Activated T-cell treated with anti-CD3 and anti-CD28 coated beads, Interleukin-2, amount 50 U/mL, for 72 hours (primary cell): ENCODE results near the gene MAPKAPK3. TPM values are rescaled to one million over a fixed set of nuclear protein-coding genes. Genes with fewer than 3 reads are reported as not detected.
"Not testable (repeated sequence)": the region's sequence is repeated elsewhere in the genome, so short reads cannot be mapped to it uniquely, and the experiment has no call there.

Experiments used
- ATAC-seq, 2 donors: fragments of 150-1000 bp; cut with Tn5 transposase; replicated peaks in 1 of 2; 2 replicates each; pipeline ENCODE4 v1.10.0; 2021; ENCODE audit warnings: moderate library complexity in 2 of 2, mild to moderate bottlenecking in 1 of 2
- DNase-seq, 2 donors: peaks; one replicate each; pipeline ENCODE4 v3.0.0; 2021 to 2022; ENCODE audit warnings: mixed read lengths in 1 of 2
- H3K27ac Mint-ChIP-seq: one replicate; pipeline ENCODE4 v1.8.0; 2022; ENCODE audit warnings: mild to moderate bottlenecking, moderate library complexity, mixed read lengths
- H3K27me3 Mint-ChIP-seq: one replicate; pipeline ENCODE4 v1.8.0; 2022; ENCODE audit warnings: low read depth, mixed read lengths
- H3K36me3 Mint-ChIP-seq, 2 donors: one replicate each; pipeline ENCODE4 v1.8.0; 2022; ENCODE audit warnings: mixed read lengths in 2 of 2, mild to moderate bottlenecking in 1 of 2; ENCODE audit not compliant: insufficient read depth in 2 of 2
- H3K4me1 Mint-ChIP-seq: one replicate; pipeline ENCODE4 v1.8.0; 2022; ENCODE audit warnings: low read depth, mixed read lengths
- H3K4me3 Mint-ChIP-seq, 2 donors: one replicate each; pipeline ENCODE4 v1.8.0; 2022; ENCODE audit warnings: mild to moderate bottlenecking in 2 of 2, mixed read lengths in 2 of 2, moderate library complexity in 2 of 2
- H3K9me3 Mint-ChIP-seq, 2 donors: one replicate each; pipeline ENCODE4 v1.8.0; 2022; ENCODE audit warnings: mixed read lengths in 2 of 2
- total RNA-seq, 2 donors: library from RNA; stranded (reverse); gene quantifications; one replicate each; pipeline ENCODE4 v1.2.3, GENCODE V29; 2022

The MAPKAPK3 gene
- total RNA-seq, 2 donors from 2014 or later, result 116 to 129 TPM

DNA sequence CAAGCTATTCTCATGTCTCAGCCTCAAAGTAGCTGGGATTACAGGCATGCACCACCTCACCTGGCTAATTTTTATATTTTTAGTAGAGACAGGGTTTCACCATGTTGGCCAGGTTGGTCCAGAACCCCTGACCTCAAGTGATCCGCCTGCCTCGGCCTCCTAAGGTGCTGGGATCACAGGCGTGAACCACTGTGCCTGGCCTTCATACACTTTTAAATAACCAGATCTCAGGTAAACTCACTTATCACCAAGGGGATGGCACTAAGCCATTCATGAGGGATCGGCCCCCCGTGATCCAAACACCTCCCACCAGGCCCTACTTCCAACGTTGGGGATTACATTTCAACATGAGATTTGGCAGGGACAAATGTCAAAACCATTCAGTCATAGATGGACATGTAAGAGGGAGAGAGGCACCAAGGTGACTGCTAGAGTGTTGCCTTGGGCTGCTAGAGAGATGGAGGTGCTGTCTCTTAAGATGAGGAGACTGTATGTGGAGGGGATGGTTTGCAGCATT lies 44.4 kb downstream of the MAPKAPK3 start:
- H3K9me3 Mint-ChIP-seq, result no peaks in the 10 kb centered on the region
- H3K27me3 Mint-ChIP-seq, result peaks cover 10% of the 10 kb centered on the region
- DNase-seq, result no peak
- no peak overlapping the region for H3K27ac Mint-ChIP-seq
- peaks cover 12% of the 10 kb centered on the region for H3K4me1 Mint-ChIP-seq
- no peaks in the 10 kb centered on the region for H3K36me3 Mint-ChIP-seq
- no peak for ATAC-seq
- no peak overlapping the region for H3K4me3 Mint-ChIP-seq

DNA sequence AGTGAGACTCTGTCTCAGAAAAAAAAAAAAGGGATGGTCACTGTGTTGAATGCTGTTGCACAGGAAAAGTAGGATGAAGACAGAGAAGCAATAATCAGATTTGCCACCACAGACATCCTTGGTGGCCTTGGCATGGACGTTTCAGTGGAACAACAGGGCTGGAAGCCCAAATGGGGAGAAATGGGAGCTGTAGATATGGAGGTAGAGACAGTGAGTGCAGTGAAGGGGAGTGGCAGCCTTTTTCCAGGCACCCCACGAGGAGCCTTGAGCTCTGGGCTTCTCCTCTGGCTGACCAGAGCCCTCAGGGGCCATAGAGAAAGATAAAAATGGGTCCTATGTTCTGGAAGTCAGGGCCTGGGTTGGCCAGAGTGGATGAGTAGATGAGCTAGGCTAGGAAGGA lies 45.5 kb downstream of the MAPKAPK3 start:
- Mint-ChIP-seq H3K9me3 (no peaks in the 10 kb centered on the region), H3K36me3 (no peaks in the 10 kb centered on the region), H3K27me3 (peaks cover 10% of the 10 kb centered on the region), H3K4me3 (no peak overlapping the region), H3K27ac (peak overlapping the region; percentile 20), H3K4me1 (peaks cover 22% of the 10 kb centered on the region)
- DNase-seq (no peak), ATAC-seq (no peak)

DNA sequence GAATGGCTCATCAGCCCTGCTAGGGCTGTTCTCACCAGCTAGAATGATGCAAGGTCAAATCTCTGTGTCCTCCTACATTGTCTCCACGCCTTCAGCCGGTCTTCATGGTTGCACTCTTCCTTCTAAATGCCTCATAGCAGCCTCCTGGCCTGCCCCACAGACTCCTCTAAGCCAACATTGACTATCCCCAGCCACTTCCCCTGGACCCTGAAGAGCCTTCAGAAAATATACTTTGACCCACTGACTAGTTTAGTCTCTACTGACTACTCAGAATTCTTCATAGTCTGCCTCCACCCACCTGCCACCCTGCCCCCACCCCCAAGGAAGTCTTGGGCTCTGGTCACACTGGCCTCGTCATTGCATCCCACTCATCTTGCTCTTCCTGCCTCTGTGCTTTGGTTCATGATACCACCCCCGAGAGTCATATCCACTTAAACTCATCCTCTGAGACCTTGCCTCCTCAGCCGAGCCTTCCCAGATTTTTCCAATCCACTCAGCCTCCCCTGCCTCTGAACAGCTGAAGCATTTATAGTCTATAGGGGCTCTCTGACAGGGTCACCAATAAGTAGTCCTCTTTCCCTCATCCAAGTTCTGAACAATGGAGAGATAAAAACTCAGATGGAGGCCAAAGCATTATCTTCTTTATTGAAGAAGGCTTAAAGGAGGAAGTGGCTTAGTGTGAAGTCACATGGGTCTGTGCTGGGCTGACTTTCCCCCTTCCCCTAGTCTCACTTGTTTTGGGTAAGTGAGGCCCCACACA lies 48.3 kb downstream of the MAPKAPK3 start:
- Mint-ChIP-seq H3K9me3 (no peaks in the 10 kb centered on the region), H3K36me3 (no peaks in the 10 kb centered on the region), H3K4me1 (peaks cover 22% of the 10 kb centered on the region), H3K27ac (peak overlapping the region; percentile 12), H3K27me3 (peaks cover 10% of the 10 kb centered on the region), H3K4me3 (peak overlapping the region; percentile 14 to 15)
- ATAC-seq (peak; percentile 48 to 78), DNase-seq (peak; percentile 27 to 36)

DNA sequence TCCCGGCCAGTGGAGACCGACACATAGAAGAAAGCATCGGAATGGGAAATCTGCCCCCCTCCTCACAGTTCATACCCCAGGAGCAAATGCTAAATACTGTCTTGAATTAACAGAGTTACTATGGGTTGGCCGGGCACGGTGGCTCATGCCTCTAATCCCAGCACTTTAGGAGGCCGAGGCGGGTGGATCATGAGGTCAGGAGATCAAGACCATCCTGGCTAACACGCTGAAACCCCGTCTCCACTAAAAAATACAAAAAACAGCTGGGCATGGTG lies 48.8 kb downstream of the MAPKAPK3 start:
- Mint-ChIP-seq H3K4me1 (peaks cover 22% of the 10 kb centered on the region), H3K27me3 (peaks cover 14% of the 10 kb centered on the region)
- not testable (repeated sequence) for H3K36me3 Mint-ChIP-seq, H3K4me3 Mint-ChIP-seq, DNase-seq, ATAC-seq, H3K9me3 Mint-ChIP-seq, H3K27ac Mint-ChIP-seq

DNA sequence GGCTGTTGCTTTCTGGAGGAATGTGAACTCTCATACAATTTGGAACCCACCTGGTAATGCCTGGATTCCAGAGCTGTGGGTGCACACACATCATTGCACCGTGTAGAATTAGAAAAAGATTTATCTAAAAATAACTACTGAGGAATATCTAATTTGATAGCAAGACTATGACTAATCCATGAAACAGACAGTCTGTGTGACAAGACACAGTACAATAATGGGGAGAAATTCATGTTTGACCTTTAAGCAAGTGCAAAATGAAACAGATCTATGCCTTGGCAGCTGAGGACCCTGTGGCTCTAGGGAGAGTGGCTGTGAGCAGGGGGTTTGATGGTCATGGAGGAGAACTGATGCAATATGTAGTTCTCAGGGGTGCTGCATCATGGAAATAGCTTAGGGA lies 49.9 kb downstream of the MAPKAPK3 start:
- peaks cover 17% of the 10 kb centered on the region for H3K27me3 Mint-ChIP-seq
- ATAC-seq (peak in 1 of 2 donors; percentile 12), DNase-seq (no peak)
- no peaks in the 10 kb centered on the region for H3K9me3 Mint-ChIP-seq
- no peak overlapping the region for H3K27ac Mint-ChIP-seq
- peaks cover 22% of the 10 kb centered on the region for H3K4me1 Mint-ChIP-seq
- H3K4me3 Mint-ChIP-seq, result no peak overlapping the region
- H3K36me3 Mint-ChIP-seq, result no peaks in the 10 kb centered on the region

DNA sequence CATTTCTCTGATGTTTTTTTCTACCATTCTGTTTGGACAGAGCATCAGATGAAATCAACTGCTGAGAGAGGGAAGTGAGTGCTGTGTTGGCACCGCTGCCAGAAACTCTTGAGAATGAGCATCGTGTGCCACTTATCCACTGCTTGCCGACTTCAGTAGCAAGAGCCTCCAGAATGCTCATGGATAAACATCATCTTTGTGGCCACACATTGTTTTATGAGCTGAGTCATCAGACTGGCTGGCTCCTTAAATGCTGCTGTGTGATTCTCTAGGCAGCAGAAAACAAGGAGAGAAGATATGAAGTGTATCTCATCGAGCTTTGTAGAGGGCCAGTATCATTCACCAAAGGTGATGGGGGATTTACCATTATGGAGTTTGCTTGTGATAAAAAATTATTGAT lies 54.4 kb downstream of the MAPKAPK3 start:
- H3K4me3 Mint-ChIP-seq, result no peak overlapping the region
- no peak overlapping the region for H3K27ac Mint-ChIP-seq
- H3K27me3 Mint-ChIP-seq, result peaks cover 38% of the 10 kb centered on the region
- peaks cover 25% of the 10 kb centered on the region for H3K4me1 Mint-ChIP-seq
- H3K36me3 Mint-ChIP-seq, result peaks cover 0 to 3% of the 10 kb centered on the region in 2 donors
- DNase-seq, result no peak
- ATAC-seq, result no peak
- no peaks in the 10 kb centered on the region for H3K9me3 Mint-ChIP-seq

DNA sequence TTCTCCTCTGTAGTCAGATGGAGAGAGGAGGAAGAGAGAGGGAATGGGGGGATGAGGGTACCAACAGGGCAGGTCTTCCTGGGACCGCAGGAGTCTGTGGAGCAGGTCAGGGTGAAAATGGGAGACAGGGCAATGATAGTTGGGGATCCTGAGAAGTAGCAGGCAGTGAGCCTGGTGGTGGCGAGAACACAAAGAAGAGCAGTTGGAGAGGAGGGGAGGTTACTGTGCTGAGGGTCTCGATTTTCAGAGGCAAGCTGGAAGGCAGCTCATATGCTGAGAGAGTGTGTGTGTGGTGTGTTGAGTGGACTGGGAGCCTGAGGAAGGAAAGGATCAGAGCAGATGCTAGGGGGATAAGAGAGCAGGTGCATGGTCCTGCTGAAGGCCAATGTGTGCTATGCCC lies 55.7 kb downstream of the MAPKAPK3 start:
- H3K4me3 Mint-ChIP-seq, result no peak overlapping the region
- no peak overlapping the region for H3K27ac Mint-ChIP-seq
- peaks cover 0 to 3% of the 10 kb centered on the region in 2 donors for H3K36me3 Mint-ChIP-seq
- peaks cover 45% of the 10 kb centered on the region for H3K27me3 Mint-ChIP-seq
- peaks cover 18% of the 10 kb centered on the region for H3K4me1 Mint-ChIP-seq
- DNase-seq (no peak), ATAC-seq (no peak)
- H3K9me3 Mint-ChIP-seq, result no peaks in the 10 kb centered on the region

DNA sequence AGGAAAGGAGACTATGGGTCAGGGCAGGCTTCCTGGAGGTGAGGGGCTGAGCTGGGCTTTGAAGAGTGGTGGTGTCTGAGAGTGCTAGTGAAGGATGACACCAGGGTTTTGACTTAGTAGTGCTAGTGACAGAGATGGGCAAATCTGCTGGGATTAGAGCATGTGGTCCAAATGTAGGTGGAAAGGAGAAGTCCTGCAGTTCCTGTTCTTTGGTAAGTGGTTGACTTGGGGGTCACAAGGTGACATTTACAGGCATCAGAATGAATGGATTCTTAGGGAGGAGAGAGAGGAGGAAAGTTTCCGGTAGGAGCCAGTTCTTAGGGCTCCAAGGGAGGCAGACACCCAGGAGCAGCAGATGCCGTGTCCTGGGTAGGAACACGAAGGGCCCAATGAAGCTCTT lies 57.0 kb downstream of the MAPKAPK3 start:
- DNase-seq (no peak), ATAC-seq (no peak)
- Mint-ChIP-seq H3K36me3 (peaks cover 0 to 3% of the 10 kb centered on the region in 2 donors), H3K4me1 (peaks cover 18% of the 10 kb centered on the region), H3K9me3 (no peaks in the 10 kb centered on the region), H3K27me3 (peaks cover 52% of the 10 kb centered on the region), H3K27ac (no peak overlapping the region), H3K4me3 (peak overlapping the region; percentile 74 to 81)

DNA sequence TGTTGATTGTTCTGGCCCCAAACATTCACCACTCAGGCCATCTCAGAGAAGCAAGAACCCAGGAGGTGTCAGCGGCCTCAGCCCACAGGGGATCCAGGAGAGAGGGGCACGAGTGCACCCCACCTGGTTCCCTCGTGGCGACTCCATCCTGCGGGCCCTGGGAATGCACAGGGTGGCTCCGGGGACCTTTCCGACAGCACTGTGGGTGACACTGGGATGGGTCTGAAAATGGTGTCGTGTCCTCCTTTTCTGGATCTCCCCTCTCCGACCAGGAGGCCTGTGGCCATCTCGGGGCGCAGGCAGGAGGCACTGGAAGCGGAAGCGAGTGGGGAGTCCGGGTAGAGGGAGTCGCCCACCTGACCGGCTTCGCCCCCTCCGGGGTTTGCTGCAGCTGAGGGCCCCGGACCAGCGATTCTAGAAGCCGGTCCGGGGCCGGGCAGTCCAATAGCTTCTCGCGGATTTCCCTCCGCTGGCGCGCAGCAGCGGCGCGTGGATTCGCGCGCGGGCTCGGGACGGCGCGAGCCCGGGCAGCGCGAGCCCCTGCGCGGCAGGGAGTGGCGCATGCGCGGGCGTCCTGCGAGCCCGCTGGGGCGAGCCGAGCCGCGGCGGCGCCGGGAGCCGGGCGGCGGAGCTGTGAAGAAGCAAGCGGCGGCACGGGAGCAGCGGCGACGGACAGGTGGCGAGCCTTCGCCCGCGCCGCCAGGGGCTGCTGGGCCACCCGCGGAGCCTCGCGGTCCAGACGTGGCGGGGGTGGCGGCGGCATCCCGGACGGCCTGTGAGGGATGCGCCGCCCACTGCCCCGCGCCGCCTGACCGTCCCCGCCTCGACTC lies 57.6 kb downstream of the MAPKAPK3 start, which contains the start of gene DOCK3:
TSS of gene DOCK3 (plus strand) at position 579 of the 830 bp plus-strand sequence. CDS start 337 bp downstream, outside the sequence.
- peak; percentile 86 to 88 for ATAC-seq
- peaks cover 52% of the 10 kb centered on the region for H3K27me3 Mint-ChIP-seq
- peak; percentile 70 to 77 for DNase-seq
- H3K9me3 Mint-ChIP-seq, result no peaks in the 10 kb centered on the region
- H3K4me1 Mint-ChIP-seq, result peaks cover 18% of the 10 kb centered on the region
- peaks cover 0 to 3% of the 10 kb centered on the region in 2 donors for H3K36me3 Mint-ChIP-seq
- peak within 1 kb of the TSS; percentile 81 to 88 for H3K4me3 Mint-ChIP-seq
- peak within 1 kb of the TSS; percentile 72 for H3K27ac Mint-ChIP-seq

DNA sequence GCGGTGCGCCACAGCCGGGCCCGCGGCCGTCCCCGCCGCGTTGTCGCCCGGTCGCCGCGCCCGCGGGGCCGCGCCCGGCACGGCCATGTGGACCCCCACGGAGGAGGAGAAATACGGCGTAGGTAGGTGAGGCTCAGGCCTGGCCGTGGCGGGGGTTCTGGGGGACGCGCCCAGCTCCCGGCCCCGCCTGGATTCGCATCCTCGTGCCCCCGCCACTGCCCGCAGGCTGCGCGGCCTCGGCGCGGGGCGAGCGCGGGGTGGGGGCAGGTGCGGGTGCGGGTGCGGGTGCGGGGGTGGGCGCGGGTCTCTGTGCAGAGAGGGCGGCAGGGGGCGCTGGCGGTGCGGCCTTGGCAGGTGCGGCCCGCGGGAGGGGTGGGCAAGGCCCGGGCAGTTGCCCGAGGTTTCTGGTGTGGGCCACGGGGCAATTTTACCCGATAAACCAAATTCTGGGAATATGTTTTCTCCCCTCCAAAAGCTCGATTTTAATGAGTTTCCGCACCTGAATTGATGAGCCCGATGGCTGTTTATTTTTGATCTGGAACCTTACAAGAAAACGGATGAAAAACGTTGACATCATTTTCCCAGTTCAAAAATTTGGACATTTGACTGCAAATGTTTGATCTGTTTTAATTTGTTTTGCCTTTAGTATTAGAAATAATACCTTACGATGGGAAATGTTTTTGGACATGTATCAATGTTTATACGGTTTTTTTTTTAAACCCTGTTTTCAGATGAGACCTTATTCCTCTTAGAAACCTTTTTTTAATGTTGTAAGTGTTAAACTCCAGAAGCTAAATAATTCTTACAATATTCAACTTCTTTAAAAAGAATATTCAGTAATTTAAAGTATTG lies 58.5 kb downstream of the MAPKAPK3 start:
- peaks cover 52% of the 10 kb centered on the region for H3K27me3 Mint-ChIP-seq
- peaks cover 0 to 3% of the 10 kb centered on the region in 2 donors for H3K36me3 Mint-ChIP-seq
- peak overlapping the region; percentile 72 for H3K27ac Mint-ChIP-seq
- H3K9me3 Mint-ChIP-seq, result no peaks in the 10 kb centered on the region
- DNase-seq, result peak; percentile 85 to 86
- H3K4me1 Mint-ChIP-seq, result peaks cover 18% of the 10 kb centered on the region
- peak; percentile 77 to 81 for ATAC-seq
- H3K4me3 Mint-ChIP-seq, result peak overlapping the region; percentile 80 to 88

DNA sequence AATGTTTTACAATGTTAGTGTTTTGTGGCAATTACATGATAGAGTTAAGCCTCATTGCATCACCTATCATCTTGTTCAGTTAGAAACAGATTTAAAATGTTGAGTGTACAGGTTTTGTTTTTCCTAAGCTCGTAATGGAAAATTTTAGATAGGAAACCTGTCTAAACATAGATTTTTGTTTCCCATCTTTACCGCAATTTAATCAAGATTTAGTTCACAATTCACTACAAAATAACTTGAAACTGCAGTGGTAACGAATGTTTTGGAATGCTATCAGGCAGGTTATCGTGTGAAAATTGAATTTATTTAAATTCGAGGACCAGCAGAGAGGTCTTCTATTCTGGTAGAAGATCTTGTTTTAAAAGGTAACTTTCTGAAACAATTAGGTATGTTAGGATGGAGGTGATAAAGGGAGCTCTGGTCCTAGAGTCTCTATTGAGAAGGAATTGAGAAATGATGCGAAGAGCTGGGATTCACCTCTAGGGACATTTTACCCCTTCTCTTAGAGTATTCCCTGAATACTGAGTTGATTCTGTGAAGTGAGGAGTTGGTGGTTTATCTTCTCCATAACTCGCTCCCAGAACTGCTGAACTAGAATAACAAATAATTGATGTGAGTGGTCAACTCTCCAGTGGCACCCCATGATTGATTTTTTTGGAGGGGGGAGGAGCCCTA lies 59.2 kb downstream of the MAPKAPK3 start:
- H3K9me3 Mint-ChIP-seq, result no peaks in the 10 kb centered on the region
- H3K27ac Mint-ChIP-seq, result peak overlapping the region; percentile 43
- peaks cover 18% of the 10 kb centered on the region for H3K4me1 Mint-ChIP-seq
- peaks cover 44% of the 10 kb centered on the region for H3K27me3 Mint-ChIP-seq
- DNase-seq (no peak), ATAC-seq (no peak)
- H3K36me3 Mint-ChIP-seq, result peaks cover 0 to 3% of the 10 kb centered on the region in 2 donors
- H3K4me3 Mint-ChIP-seq, result peak overlapping the region; percentile 70 to 80

DNA sequence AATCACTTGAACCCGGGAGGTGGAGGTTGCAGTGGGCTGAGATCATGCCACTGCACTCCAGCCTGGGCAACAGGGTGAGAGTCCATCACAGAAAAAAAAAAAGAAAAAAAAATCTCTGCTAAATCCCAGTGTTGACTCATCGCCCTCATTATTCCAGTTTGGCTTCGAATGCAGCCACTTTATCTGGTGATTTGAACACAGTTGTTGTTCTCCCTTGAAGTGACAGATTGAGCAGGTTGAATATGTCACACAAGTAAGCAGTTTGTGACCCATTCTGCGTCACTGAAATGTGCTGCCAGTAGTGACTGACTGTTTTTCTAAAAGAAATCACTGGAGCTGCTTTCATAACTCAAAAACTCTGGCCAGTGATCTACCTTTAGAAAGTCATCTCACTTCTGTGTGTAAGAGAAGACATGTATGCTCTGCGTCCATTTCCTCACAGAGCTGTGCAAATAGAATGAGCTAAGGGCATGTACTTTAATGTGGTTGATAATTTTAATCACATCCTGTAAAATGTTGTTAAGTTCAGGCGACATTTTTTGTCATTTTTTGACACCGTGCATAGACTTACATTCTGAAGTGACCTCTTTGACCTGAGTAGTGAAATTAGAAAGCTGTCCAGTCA lies 70.3 kb downstream of the MAPKAPK3 start:
- H3K27me3 Mint-ChIP-seq, result no peaks in the 10 kb centered on the region
- no peak for ATAC-seq
- no peak overlapping the region for H3K4me3 Mint-ChIP-seq
- no peak overlapping the region for H3K27ac Mint-ChIP-seq
- no peaks in the 10 kb centered on the region for H3K4me1 Mint-ChIP-seq
- no peak for DNase-seq
- H3K36me3 Mint-ChIP-seq, result no peaks in the 10 kb centered on the region
- no peaks in the 10 kb centered on the region for H3K9me3 Mint-ChIP-seq
